H1 (cell line): ENCODE data around the gene MREG. TPM values are rescaled to one million over a fixed set of nuclear protein-coding genes. Genes with fewer than 3 reads are reported as not detected.

Experiments used
- CTBP2 ChIP-seq: IDR thresholded peaks from 2 replicates; pipeline ENCODE4 v1.7.0; 2011; ENCODE audit warnings: borderline replicate concordance, mild to moderate bottlenecking, moderate library complexity, mixed read lengths, low read length; ENCODE audit not compliant: insufficient read depth, insufficient read length
- EP300 ChIP-seq, 2 experiments: IDR thresholded peaks; 1 replicate in 1 of 2; 2 replicates in 1 of 2; pipeline ENCODE4 v1.6.1; 2011 to 2012; ENCODE audit warnings: low read depth in 2 of 2, low read length in 2 of 2, mild to moderate bottlenecking in 2 of 2, borderline replicate concordance in 1 of 2, inconsistent platforms in 1 of 2, moderate library complexity in 1 of 2
- SUZ12 ChIP-seq: fragments of 200-600 bp; sonication (generic); IDR thresholded peaks from 2 replicates; pipeline ENCODE4 v1.6.1; 2012; ENCODE audit warnings: mild to moderate bottlenecking, inconsistent platforms, low read length, moderate library complexity, mixed read lengths
- polyA plus RNA-seq, 7 experiments: library from polyadenylated mRNA; depleted of rRNA in 3 of 7; stranded (reverse) in 5 of 7; unstranded in 2 of 7; fragments of >200 nt in 5 of 7; fragments of 200-250 nt in 2 of 7; gene quantifications; 1 replicate in 5 of 7; 2 replicates in 1 of 7; 4 replicates in 1 of 7; pipeline versions ENCODE4 v1.2.1 to v1.2.3, GENCODE V29; 2011 to 2013; ENCODE audit warnings: missing spikeins in 2 of 7, mixed read lengths in 2 of 7
- total RNA-seq: library from RNA; stranded (reverse); fragmentation: NEBNext Ultra II Directional; extraction: Animal tissue kit (Norgen Biotek cat#: 25700); gene quantifications from 2 replicates; pipeline ENCODE4 v1.2.1, GENCODE V29; 2021

Gene MREG
- total and polyA plus RNA-seq, 2 of the 8 experiments (the other 6 are each of a cell fraction or from before 2014, with no cell fraction given): 7.5 to 31.9 TPM

DNA sequence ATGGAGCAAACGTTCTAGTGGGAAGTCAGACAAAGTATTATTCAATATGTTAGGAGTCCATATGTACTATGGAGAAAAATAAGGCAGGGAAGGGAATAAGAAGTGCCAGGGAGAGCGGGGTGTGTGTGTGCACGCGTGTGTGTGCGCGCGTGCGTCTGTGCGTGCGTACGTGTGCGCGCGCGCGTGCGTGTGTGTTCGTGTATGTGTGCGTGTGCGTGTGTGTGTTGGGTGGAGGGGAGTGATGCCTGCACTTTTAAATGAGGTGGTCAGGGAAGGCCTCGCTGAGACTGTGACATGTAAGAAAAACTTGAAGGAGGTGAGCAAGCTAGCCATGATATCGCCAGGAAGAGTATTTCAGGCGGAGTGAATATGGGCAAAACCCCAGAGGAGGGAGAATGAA lies 1.6 kb upstream of the MREG start (continued):
- no peak for TF ChIP-seq EP300 (IDR thresholded peaks at IDR 0.05; ENCODE audit: borderline replicate concordance in 1 of 2, low read depth in 2 of 2, low read length in 2 of 2)
- no peak for TF ChIP-seq SUZ12
- TF ChIP-seq CTBP2: no peak
